ENCODE results near the gene RUSC1. TPM values are rescaled to one million over a fixed set of nuclear protein-coding genes. Genes with fewer than 3 reads are reported as not detected.

RUSC1 gene
- polyA plus RNA-seq, 12 donors = 20.5 to 44.8 (median 26.4) TPM; not detected in 1

Other genes starting within 250 kb of the RUSC1 start
- gene EFNA3, start 242.1 kb upstream of the RUSC1 start, polyA plus RNA-seq (ENCODE audit: insufficient read length in 12 of 12) = 10 to 100 TPM in 1 of 12 donors, 1 to 10 TPM in 9, not detected in 2; 1.3 to 11.7 (median 2.1) TPM
- 10 to 100 TPM in 11 of 12 donors, not detected in 1; 19.3 to 35.9 (median 23.3) TPM for gene EFNA1, start 193.0 kb upstream of the RUSC1 start, polyA plus RNA-seq (ENCODE audit: insufficient read length in 12 of 12)
- gene SLC50A1, start 185.0 kb upstream of the RUSC1 start, polyA plus RNA-seq (ENCODE audit: insufficient read length in 12 of 12) = 10 to 100 TPM in 11 of 12 donors, not detected in 1; 18.5 to 27.5 (median 23.4) TPM
- 10 to 100 TPM in 10 of 12 donors, not detected in 2; 13.2 to 24.3 (median 17.5) TPM for gene DPM3, start 180.4 kb upstream of the RUSC1 start, polyA plus RNA-seq (ENCODE audit: insufficient read length in 12 of 12)
- gene KRTCAP2, start 147.6 kb upstream of the RUSC1 start, polyA plus RNA-seq (ENCODE audit: insufficient read length in 12 of 12) = 100 to 1,000 TPM in 5 of 12 donors, 10 to 100 TPM in 6, not detected in 1; 59.2 to 147 (median 99.7) TPM
- 1 to 10 TPM in 2 of 12 donors, under 1 TPM in 9, not detected in 1; 0.35 to 5.8 (median 0.56) TPM for gene TRIM46, start 147.0 kb upstream of the RUSC1 start, polyA plus RNA-seq (ENCODE audit: insufficient read length in 12 of 12)
- 10 to 100 TPM in 11 of 12 donors, not detected in 1; 44.8 to 81.2 (median 63.4) TPM for gene THBS3, start 113.0 kb upstream of the RUSC1 start, polyA plus RNA-seq (ENCODE audit: insufficient read length in 12 of 12)
- gene MTX1, start 112.2 kb upstream of the RUSC1 start, polyA plus RNA-seq (ENCODE audit: insufficient read length in 12 of 12) = 10 to 100 TPM in 11 of 12 donors, not detected in 1; 12.7 to 23.0 (median 19.0) TPM
- gene ENTREP3, start 65.4 kb upstream of the RUSC1 start, polyA plus RNA-seq (ENCODE audit: insufficient read length in 12 of 12) = 10 to 100 TPM in 11 of 12 donors, not detected in 1; 10.8 to 33.3 (median 13.5) TPM
- 10 to 100 TPM in 11 of 12 donors, not detected in 1; 37.6 to 64.7 (median 42.4) TPM for gene SCAMP3, start 58.5 kb upstream of the RUSC1 start, polyA plus RNA-seq (ENCODE audit: insufficient read length in 12 of 12)
- 10 to 100 TPM in 11 of 12 donors, not detected in 1; 32.8 to 79.5 (median 38.6) TPM for gene CLK2, start 47.4 kb upstream of the RUSC1 start, polyA plus RNA-seq (ENCODE audit: insufficient read length in 12 of 12)
- gene HCN3, start 43.4 kb upstream of the RUSC1 start, polyA plus RNA-seq (ENCODE audit: insufficient read length in 12 of 12) = 1 to 10 TPM in 11 of 12 donors, not detected in 1; 3.7 to 8.6 (median 4.6) TPM
- gene PKLR, start 19.5 kb upstream of the RUSC1 start, polyA plus RNA-seq (ENCODE audit: insufficient read length in 12 of 12) = under 1 TPM in 8 of 12 donors, not detected in 4; 0.07 to 0.44 (median 0.15) TPM
- 100 to 1,000 TPM in 8 of 12 donors, 10 to 100 TPM in 3, not detected in 1; 83.9 to 131 (median 107) TPM for gene FDPS, start 12.0 kb upstream of the RUSC1 start, polyA plus RNA-seq (ENCODE audit: insufficient read length in 12 of 12)
- 10 to 100 TPM in 11 of 12 donors, not detected in 1; 25.1 to 37.4 (median 28.2) TPM for gene ASH1L, start 241.9 kb downstream of the RUSC1 start, polyA plus RNA-seq (ENCODE audit: insufficient read length in 12 of 12)